A673 (cell line): ENCODE measurements around the gene CPOX. TPM values are rescaled to one million over a fixed set of nuclear protein-coding genes. Genes with fewer than 3 reads are reported as not detected.

ENCODE experiments used
- BruUV-seq: library from RNA; stranded (reverse); fragments of 400-500 nt; replicated peaks from 2 replicates; lab custom pipeline; 2021; lab: Mats Ljungman, UMichigan
- CTCF ChIA-PET: fragments of 300-600 bp; sonication (Branson Sonifier 250); formaldehyde crosslinking; loops from one replicate; lab custom pipeline; 2022; ENCODE audit warnings: antibody characterized with exemption; lab: Charles Lee
- POLR2A ChIA-PET: fragments of 300-600 bp; sonication (Branson Sonifier 250); formaldehyde crosslinking; loops from one replicate; lab custom pipeline; 2022; ENCODE audit warnings: antibody characterized with exemption; ENCODE audit not compliant: low non-redundant PET; lab: Charles Lee
- DNase-seq: peaks from one replicate; pipeline ENCODE4 v3.0.0-alpha.2; 2015; ENCODE audit warnings: low spot score
- H3K27ac ChIP-seq: fragments of 200-600 bp; sonication (generic); 2 replicates; pipeline ENCODE4 v1.5.1; 2016; ENCODE audit warnings: mixed run types, low read depth, mild to moderate bottlenecking, mixed read lengths, antibody characterized with exemption, low read length; ENCODE audit not compliant: poor library complexity, severe bottlenecking
- H3K27me3 ChIP-seq: fragments of 200-600 bp; sonication (generic); replicated peaks from 2 replicates; pipeline ENCODE4 v1.6.1; 2017; ENCODE audit warnings: mixed run types, low read depth, mild to moderate bottlenecking, mixed read lengths, antibody characterized with exemption, low read length; ENCODE audit not compliant: insufficient read depth, poor library complexity
- H3K36me3 ChIP-seq: fragments of 200-600 bp; sonication (generic); 2 replicates; pipeline ENCODE4 v1.6.1; 2016; ENCODE audit warnings: mixed run types, mild to moderate bottlenecking, mixed read lengths, antibody characterized with exemption, low read length; ENCODE audit not compliant: insufficient read depth, poor library complexity, severe bottlenecking
- H3K4me1 ChIP-seq: fragments of 200-600 bp; sonication (generic); 2 replicates; pipeline ENCODE4 v1.6.1; 2017; ENCODE audit warnings: mixed run types, mild to moderate bottlenecking, mixed read lengths, antibody characterized with exemption, low read length; ENCODE audit not compliant: insufficient read depth, poor library complexity, severe bottlenecking
- H3K4me3 ChIP-seq: fragments of 200-600 bp; sonication (generic); 2 replicates; pipeline ENCODE4 v1.5.1; 2016; ENCODE audit warnings: low read depth, mixed run types, mild to moderate bottlenecking, mixed read lengths, low read length; ENCODE audit not compliant: poor library complexity, severe bottlenecking
- H3K9me3 ChIP-seq: fragments of 200-600 bp; sonication (generic); 2 replicates; pipeline ENCODE4 v1.6.1; 2016; ENCODE audit warnings: mixed run types, low read depth, mild to moderate bottlenecking, mixed read lengths, antibody characterized with exemption, low read length; ENCODE audit not compliant: poor library complexity, severe bottlenecking
- CTCF ChIP-seq: fragments of 300-800, 200-600 bp; sonication (generic); conservative IDR thresholded peaks from 2 replicates; pipeline ENCODE4 v1.5.1; 2017; ENCODE audit warnings: low read depth, mild to moderate bottlenecking, antibody characterized with exemption, low read length, moderate library complexity, mixed read lengths
- EZH2 ChIP-seq: fragments of 200-600 bp; sonication (generic); IDR thresholded peaks from 2 replicates; pipeline ENCODE4 v1.6.1; 2017; ENCODE audit warnings: borderline replicate concordance, low read depth, mild to moderate bottlenecking, mixed read lengths, antibody characterized with exemption, low read length; ENCODE audit not compliant: poor library complexity, severe bottlenecking
- intact Hi-C: fragments of 100-400 bp; cut with micrococcal nuclease; formaldehyde crosslinking; loops from one replicate; pipeline ENCODE4 v1.10.0; 2022; ENCODE audit not compliant: unreplicated experiment
- total RNA-seq: library from RNA; stranded (reverse); gene quantifications from 2 replicates; pipeline ENCODE4 v1.2.3, GENCODE V29; 2021

The CPOX gene
- total RNA-seq, 1 experiment from 2014 or later, result 27.7 TPM

GRCh38 chr3:98565237-98565643 lies 28.2 kb downstream of the CPOX start:
- Histone ChIP-seq H3K27me3 (no peaks in the 10 kb centered on the region), H3K4me3 (no peak overlapping the region), H3K4me1 (no peaks in the 10 kb centered on the region), H3K36me3 (no peaks in the 10 kb centered on the region), H3K9me3 (no peaks in the 10 kb centered on the region), H3K27ac (no peak overlapping the region)
- ChIA-PET POLR2A (no interaction called here), CTCF (no interaction called here)
- BruUV-seq, result no TSS peak
- intact Hi-C loops, result no loop called here
- DNase-seq, result no peak
- TF ChIP-seq EZH2 (no peak), CTCF (no peak)

DNA sequence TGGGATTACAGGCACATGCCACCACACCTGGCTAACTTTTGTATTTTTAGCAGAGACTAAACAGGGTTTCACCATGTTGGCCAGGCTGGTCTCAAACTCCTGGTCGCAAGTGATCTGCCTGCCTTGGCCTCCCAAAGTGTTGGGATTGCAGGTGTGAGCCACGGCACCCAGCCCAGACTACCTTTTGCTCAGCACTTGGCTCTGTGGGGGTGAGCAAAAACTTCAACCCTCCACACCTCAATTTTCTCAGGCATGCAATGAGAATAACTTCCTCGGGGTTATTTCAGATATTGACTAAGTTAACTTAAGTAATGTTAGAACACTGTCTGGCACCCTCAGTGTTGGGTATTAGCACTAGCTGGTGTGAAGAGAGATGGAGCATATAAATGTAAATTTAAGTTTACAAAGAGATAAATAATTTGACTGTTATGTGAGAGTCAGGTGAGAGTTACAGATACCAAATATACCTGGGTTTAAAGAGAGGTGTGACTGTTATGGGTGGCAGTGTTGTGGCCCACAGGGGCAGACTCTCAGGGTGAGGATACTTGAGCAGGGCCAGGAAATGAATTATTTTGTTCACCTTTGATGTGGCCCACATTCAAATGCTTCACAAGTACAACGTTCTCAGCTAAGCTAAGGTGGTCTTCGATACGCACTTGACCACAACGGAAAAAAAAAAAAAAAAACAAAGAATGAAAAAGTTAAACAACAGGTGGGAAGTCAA lies 29.0 kb downstream of the CPOX start:
- Histone ChIP-seq H3K4me3 (no peak overlapping the region), H3K4me1 (no peaks in the 10 kb centered on the region), H3K27ac (no peak overlapping the region), H3K27me3 (no peaks in the 10 kb centered on the region), H3K36me3 (no peaks in the 10 kb centered on the region), H3K9me3 (no peaks in the 10 kb centered on the region)
- no peak for TF ChIP-seq EZH2
- TF ChIP-seq CTCF, result no peak
- BruUV-seq, result no TSS peak
- POLR2A ChIA-PET, result no interaction called here
- no peak for DNase-seq
- CTCF ChIA-PET, result no interaction called here
- intact Hi-C loops, result no loop called here

GRCh38 chr3:98563661-98564281 lies 29.6 kb downstream of the CPOX start:
- no peaks in the 10 kb centered on the region for H3K36me3 ChIP-seq
- no peaks in the 10 kb centered on the region for H3K9me3 ChIP-seq
- CTCF ChIA-PET, result no interaction called here
- no peak overlapping the region for H3K4me3 ChIP-seq
- intact Hi-C loops, result no loop called here
- no peak for DNase-seq
- POLR2A ChIA-PET, result no interaction called here
- no TSS peak for BruUV-seq
- no peaks in the 10 kb centered on the region for H3K4me1 ChIP-seq
- H3K27ac ChIP-seq, result no peak overlapping the region
- no peaks in the 10 kb centered on the region for H3K27me3 ChIP-seq
- TF ChIP-seq CTCF (no peak), EZH2 (no peak)
